HEK293 (cell line): ENCODE results near the gene VCL.
"Not testable (repeated sequence)": the region's sequence is repeated elsewhere in the genome, so short reads cannot be mapped to it uniquely, and the experiment has no call there.

Source experiments
- CTCF ChIA-PET: fragments of 350-600 bp; formaldehyde crosslinking; extraction: SDS; loops from one replicate; lab custom pipeline; 2021; ENCODE audit warnings: antibody characterized with exemption; lab: Yijun Ruan, JAX
- POLR2A ChIA-PET: fragments of 300-600 bp; formaldehyde crosslinking; extraction: SDS; loops from one replicate; lab custom pipeline; 2020; ENCODE audit warnings: antibody characterized with exemption, inconsistent platforms; lab: Yijun Ruan, JAX
- H3K27ac ChIP-seq: fragments of 200-500 bp; sonication (Bioruptor generic); 2 replicates; pipeline ENCODE4 v1.5.1; 2014; ENCODE audit warnings: low read depth, low read length, control low read depth, inconsistent platforms; ENCODE audit errors: extremely low read depth
- H3K36me3 ChIP-seq, 2 experiments: fragments of 200-500 bp in 1 of 2; sonication (Bioruptor generic) in 1 of 2; 1 replicate in 1 of 2; 2 replicates in 1 of 2; pipeline ENCODE4 v1.5.1; 2014 to 2017; ENCODE audit warnings: inconsistent platforms in 2 of 2, low read length in 2 of 2; ENCODE audit not compliant: control insufficient read depth in 2 of 2, insufficient read depth in 1 of 2
- H3K4me1 ChIP-seq: fragments of 200-500 bp; sonication (Bioruptor generic); 2 replicates; pipeline ENCODE4 v1.5.1; 2014; ENCODE audit warnings: mild to moderate bottlenecking, low read length, inconsistent platforms; ENCODE audit not compliant: control insufficient read depth, insufficient read depth
- H3K4me3 ChIP-seq: 2 replicates; pipeline ENCODE4 v1.5.1; 2011; ENCODE audit warnings: low read depth, mild to moderate bottlenecking, control low read depth, low read length, moderate library complexity
- H3K9me3 ChIP-seq: fragments of 200-500 bp; sonication (Bioruptor generic); 2 replicates; pipeline ENCODE4 v1.5.1; 2014; ENCODE audit warnings: low read depth, low read length, inconsistent platforms; ENCODE audit not compliant: control insufficient read depth, insufficient read depth
- GLIS1 ChIP-seq: fragments of 450-650 bp; formaldehyde crosslinking; IDR thresholded peaks from 2 replicates; pipeline ENCODE4 v1.5.1; 2016; ENCODE audit warnings: missing biosample characterization, missing genetic modification characterization
- HOXD13 ChIP-seq: sonication (generic); formaldehyde crosslinking; IDR thresholded peaks from 2 replicates; pipeline ENCODE4 v1.8.0; 2022; ENCODE audit warnings: missing genetic modification reagents, borderline replicate concordance
- KLF16 ChIP-seq: fragments of 450-650 bp; formaldehyde crosslinking; IDR thresholded peaks from 2 replicates; pipeline ENCODE4 v1.5.1; 2017; ENCODE audit warnings: missing biosample characterization, missing genetic modification characterization
- KLF9 ChIP-seq: fragments of 450-650 bp; formaldehyde crosslinking; IDR thresholded peaks from 2 replicates; pipeline ENCODE4 v1.5.1; 2016; ENCODE audit warnings: missing biosample characterization, missing genetic modification characterization, low read depth
- MZF1 ChIP-seq: fragments of 450-650 bp; formaldehyde crosslinking; IDR thresholded peaks from 2 replicates; pipeline ENCODE4 v1.5.1; 2017; ENCODE audit warnings: missing biosample characterization, missing genetic modification characterization, borderline replicate concordance
- TRIM28 ChIP-seq: IDR thresholded peaks from 2 replicates; pipeline ENCODE4 v1.6.1; 2011; ENCODE audit warnings: low read length, control low read depth, borderline replicate concordance
- YY1 ChIP-seq: fragments of 450-650 bp; formaldehyde crosslinking; IDR thresholded peaks from 2 replicates; pipeline ENCODE4 v1.5.1; 2018; ENCODE audit warnings: missing biosample characterization, missing genetic modification characterization
- ZBTB20 ChIP-seq: fragments of 450-650 bp; formaldehyde crosslinking; IDR thresholded peaks from 2 replicates; pipeline ENCODE4 v1.5.1; 2016; ENCODE audit warnings: missing biosample characterization, missing genetic modification characterization
- ZBTB48 ChIP-seq: fragments of 450-650 bp; formaldehyde crosslinking; IDR thresholded peaks from 2 replicates; pipeline ENCODE4 v1.5.1; 2016; ENCODE audit warnings: missing biosample characterization, missing genetic modification characterization
- ZEB2 ChIP-seq: fragments of 450-650 bp; formaldehyde crosslinking; IDR thresholded peaks from 2 replicates; pipeline ENCODE4 v1.5.1; 2016; ENCODE audit warnings: missing biosample characterization, missing genetic modification characterization
- ZNF132 ChIP-seq: fragments of 450-650 bp; formaldehyde crosslinking; IDR thresholded peaks from 2 replicates; pipeline ENCODE4 v1.5.1; 2017; ENCODE audit warnings: missing biosample characterization, missing genetic modification characterization, borderline replicate concordance
- ZNF184 ChIP-seq: fragments of 450-650 bp; IDR thresholded peaks from 2 replicates; pipeline ENCODE4 v1.5.1; 2018; ENCODE audit warnings: missing biosample characterization, mild to moderate bottlenecking, missing genetic modification characterization
- ZNF211 ChIP-seq: fragments of 450-650 bp; formaldehyde crosslinking; IDR thresholded peaks from 2 replicates; pipeline ENCODE4 v1.5.1; 2016; ENCODE audit warnings: low read depth, missing biosample characterization, missing genetic modification characterization
- ZNF214 ChIP-seq: fragments of 450-650 bp; formaldehyde crosslinking; IDR thresholded peaks from 2 replicates; pipeline ENCODE4 v1.5.1; 2017; ENCODE audit warnings: missing biosample characterization, mild to moderate bottlenecking, missing genetic modification characterization, borderline replicate concordance
- ZNF223 ChIP-seq: fragments of 450-650 bp; formaldehyde crosslinking; IDR thresholded peaks from 2 replicates; pipeline ENCODE4 v1.5.1; 2016; ENCODE audit warnings: missing biosample characterization, missing genetic modification characterization
- ZNF501 ChIP-seq: fragments of 450-650 bp; formaldehyde crosslinking; IDR thresholded peaks from 2 replicates; pipeline ENCODE4 v1.5.1; 2016; ENCODE audit warnings: missing biosample characterization, missing genetic modification characterization
- ZNF571 ChIP-seq: fragments of 450-650 bp; formaldehyde crosslinking; IDR thresholded peaks from 2 replicates; pipeline ENCODE4 v1.5.0; 2017; ENCODE audit warnings: missing biosample characterization, missing genetic modification characterization
- ZNF585B ChIP-seq: fragments of 450-650 bp; formaldehyde crosslinking; IDR thresholded peaks from 2 replicates; pipeline ENCODE4 v1.5.1; 2016; ENCODE audit warnings: missing biosample characterization, missing genetic modification characterization
- ZNF600 ChIP-seq: fragments of 450-650 bp; formaldehyde crosslinking; IDR thresholded peaks from 2 replicates; pipeline ENCODE4 v1.5.1; 2016; ENCODE audit warnings: missing biosample characterization, missing genetic modification characterization
- ZNF610 ChIP-seq: fragments of 450-650 bp; formaldehyde crosslinking; IDR thresholded peaks from 2 replicates; pipeline ENCODE4 v1.5.1; 2016; ENCODE audit warnings: missing biosample characterization, missing genetic modification characterization, borderline replicate concordance
- ZNF76 ChIP-seq: fragments of 450-650 bp; formaldehyde crosslinking; IDR thresholded peaks from 2 replicates; pipeline ENCODE4; 2016; ENCODE audit warnings: low read depth, missing biosample characterization, missing genetic modification characterization, borderline replicate concordance
- TF ChIP-seq, protein P1 (sequence below): fragments of 450-650 bp; formaldehyde crosslinking; IDR thresholded peaks from 2 replicates; pipeline ENCODE4 v1.5.1; 2017; ENCODE audit warnings: missing biosample characterization, missing genetic modification characterization
- TF ChIP-seq, protein P2 (sequence below): fragments of 450-650 bp; formaldehyde crosslinking; IDR thresholded peaks from 2 replicates; pipeline ENCODE4 v1.5.0; 2017; ENCODE audit warnings: missing biosample characterization, missing genetic modification characterization, borderline replicate concordance
- TF ChIP-seq, protein P3 (sequence below): fragments of 450-650 bp; formaldehyde crosslinking; IDR thresholded peaks from 2 replicates; pipeline ENCODE4 v1.5.1; 2017; ENCODE audit warnings: missing biosample characterization, missing genetic modification characterization
- TF ChIP-seq, protein P4 (sequence below): fragments of 450-650 bp; IDR thresholded peaks from 2 replicates; pipeline ENCODE4 v1.5.1; 2018; ENCODE audit warnings: missing biosample characterization, mild to moderate bottlenecking, missing genetic modification characterization
- TF ChIP-seq, protein P5 (sequence below): fragments of 450-650 bp; IDR thresholded peaks from 2 replicates; pipeline ENCODE4 v1.5.1; 2018; ENCODE audit warnings: missing biosample characterization, missing genetic modification characterization

Gene VCL

DNA sequence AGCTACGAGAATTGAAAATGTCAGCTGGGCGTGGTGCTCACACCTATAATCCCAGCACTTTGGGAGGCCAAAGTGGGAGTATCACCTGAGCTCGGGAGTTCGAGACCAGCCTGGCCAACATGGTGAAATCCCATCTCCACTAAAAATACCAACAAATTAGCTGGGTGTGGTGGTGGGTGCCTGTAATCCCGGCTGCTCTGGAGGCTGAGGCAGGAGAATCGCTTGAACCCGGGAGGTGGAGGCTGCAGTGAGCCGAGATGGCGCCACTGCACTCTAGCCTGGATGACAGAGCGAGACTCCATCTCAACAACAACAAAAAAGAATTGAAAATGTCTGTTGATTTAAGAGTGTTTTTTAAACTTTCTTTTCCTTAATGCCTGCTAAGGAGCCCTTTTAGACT is 149.1 kb downstream of the VCL start:
- H3K27ac ChIP-seq: not testable (repeated sequence)
- H3K36me3 ChIP-seq: peaks cover 9 to 12% of the 10 kb centered on the region in 2 experiments
- 0 out of 2 replicates have a peak, but pooled peaks have one; percentile 24 for TF ChIP-seq KLF9 (tag by site-specific recombination)
- TF ChIP-seq, protein P1, sequence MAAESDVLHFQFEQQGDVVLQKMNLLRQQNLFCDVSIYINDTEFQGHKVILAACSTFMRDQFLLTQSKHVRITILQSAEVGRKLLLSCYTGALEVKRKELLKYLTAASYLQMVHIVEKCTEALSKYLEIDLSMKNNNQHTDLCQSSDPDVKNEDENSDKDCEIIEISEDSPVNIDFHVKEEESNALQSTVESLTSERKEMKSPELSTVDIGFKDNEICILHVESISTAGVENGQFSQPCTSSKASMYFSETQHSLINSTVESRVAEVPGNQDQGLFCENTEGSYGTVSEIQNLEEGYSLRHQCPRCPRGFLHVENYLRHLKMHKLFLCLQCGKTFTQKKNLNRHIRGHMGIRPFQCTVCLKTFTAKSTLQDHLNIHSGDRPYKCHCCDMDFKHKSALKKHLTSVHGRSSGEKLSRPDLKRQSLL (tag by site-specific recombination): peak; percentile 29; the same call in 1 of the 2 replicates
- TF ChIP-seq, all 188 proteins: peak for 2; not testable (repeated sequence) for 186
- peaks cover 18% of the 10 kb centered on the region for H3K4me1 ChIP-seq
- H3K9me3 ChIP-seq, POLR2A ChIA-PET, H3K4me3 ChIP-seq: not testable (repeated sequence)
- CTCF ChIA-PET: interaction anchor here (0.6 kb wide), 1 partner anchor 63 kb away, joined by 3 read pairs; no protein-coding TSS in a partner anchor

DNA sequence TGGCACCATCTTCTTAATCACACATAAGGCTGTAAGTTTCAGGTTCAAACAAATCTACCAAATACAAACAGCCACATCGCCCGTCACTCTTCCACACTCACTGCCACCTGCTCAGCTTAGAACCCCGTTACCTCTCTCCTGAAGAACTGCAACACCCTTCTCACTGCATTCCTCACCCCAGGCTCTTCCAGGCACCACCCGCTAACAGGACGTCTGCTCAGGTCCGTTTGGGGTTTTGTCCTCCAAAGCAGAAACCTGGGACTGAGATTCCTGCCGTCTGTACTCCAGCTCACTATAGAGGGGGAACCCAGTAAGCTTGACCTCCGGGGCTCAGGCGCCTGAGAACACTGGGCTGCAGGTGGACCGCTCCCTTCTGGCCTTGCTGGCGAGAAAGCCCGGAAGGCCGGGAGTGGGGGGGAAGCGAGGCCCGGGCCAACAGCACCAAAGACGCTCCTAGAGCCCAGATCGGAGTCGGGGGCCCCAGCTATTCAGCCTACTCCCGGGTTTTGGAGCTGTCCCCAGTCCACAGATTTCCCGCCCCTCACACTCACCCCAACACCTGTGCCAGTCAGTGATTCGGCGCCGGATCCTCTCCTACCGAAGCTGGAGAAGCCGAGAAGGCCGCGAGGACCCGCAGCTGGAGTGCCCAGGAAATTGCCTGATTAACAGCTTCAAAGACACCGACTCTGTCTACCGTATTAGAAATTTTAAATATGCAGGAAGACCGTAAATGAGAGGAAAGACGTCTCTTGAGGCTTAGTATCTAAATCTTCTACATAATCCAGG is 152.5 kb downstream of the VCL start, which contains the start of gene AP3M1:
TSS of gene AP3M1 (minus strand) at position 625 of the 786 bp plus-strand sequence. CDS start 12,449 bp downstream, outside the sequence.
- POLR2A ChIA-PET: interaction anchor here (0.8 to 1.8 kb wide), 14 partner anchors 8 to 1084 kb away, joined by 3 to 22 read pairs (median 3); partner anchors contain the start of gene SAMD8
- peak within 1 kb of the TSS; percentile 91 for H3K27ac ChIP-seq
- H3K36me3 ChIP-seq: peaks cover 9 to 12% of the 10 kb centered on the region in 2 experiments
- H3K9me3 ChIP-seq: no peaks in the 10 kb centered on the region
- CTCF ChIA-PET: interaction anchor here (0.9 to 1.2 kb wide), 3 partner anchors 9 to 63 kb away, joined by 3 to 6 read pairs (median 4); no protein-coding TSS in a partner anchor
- H3K4me3 ChIP-seq: peak within 1 kb of the TSS; percentile 88
- peaks cover 19% of the 10 kb centered on the region for H3K4me1 ChIP-seq
- no peak for TF ChIP-seq ZNF610 (tag by site-specific recombination)
- TF ChIP-seq HOXD13: no peak
- no peak for TF ChIP-seq ZBTB48 (tag by site-specific recombination)
- TF ChIP-seq, protein P2, sequence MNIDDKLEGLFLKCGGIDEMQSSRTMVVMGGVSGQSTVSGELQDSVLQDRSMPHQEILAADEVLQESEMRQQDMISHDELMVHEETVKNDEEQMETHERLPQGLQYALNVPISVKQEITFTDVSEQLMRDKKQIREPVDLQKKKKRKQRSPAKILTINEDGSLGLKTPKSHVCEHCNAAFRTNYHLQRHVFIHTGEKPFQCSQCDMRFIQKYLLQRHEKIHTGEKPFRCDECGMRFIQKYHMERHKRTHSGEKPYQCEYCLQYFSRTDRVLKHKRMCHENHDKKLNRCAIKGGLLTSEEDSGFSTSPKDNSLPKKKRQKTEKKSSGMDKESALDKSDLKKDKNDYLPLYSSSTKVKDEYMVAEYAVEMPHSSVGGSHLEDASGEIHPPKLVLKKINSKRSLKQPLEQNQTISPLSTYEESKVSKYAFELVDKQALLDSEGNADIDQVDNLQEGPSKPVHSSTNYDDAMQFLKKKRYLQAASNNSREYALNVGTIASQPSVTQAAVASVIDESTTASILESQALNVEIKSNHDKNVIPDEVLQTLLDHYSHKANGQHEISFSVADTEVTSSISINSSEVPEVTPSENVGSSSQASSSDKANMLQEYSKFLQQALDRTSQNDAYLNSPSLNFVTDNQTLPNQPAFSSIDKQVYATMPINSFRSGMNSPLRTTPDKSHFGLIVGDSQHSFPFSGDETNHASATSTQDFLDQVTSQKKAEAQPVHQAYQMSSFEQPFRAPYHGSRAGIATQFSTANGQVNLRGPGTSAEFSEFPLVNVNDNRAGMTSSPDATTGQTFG (tag by site-specific recombination): no peak
- TF ChIP-seq ZNF501 (tag by site-specific recombination): peak; percentile 53
- peak; percentile 79 for TF ChIP-seq ZNF184 (tag by site-specific recombination)
- TF ChIP-seq TRIM28: no peak
- no peak for TF ChIP-seq ZNF132
- TF ChIP-seq, protein P3, sequence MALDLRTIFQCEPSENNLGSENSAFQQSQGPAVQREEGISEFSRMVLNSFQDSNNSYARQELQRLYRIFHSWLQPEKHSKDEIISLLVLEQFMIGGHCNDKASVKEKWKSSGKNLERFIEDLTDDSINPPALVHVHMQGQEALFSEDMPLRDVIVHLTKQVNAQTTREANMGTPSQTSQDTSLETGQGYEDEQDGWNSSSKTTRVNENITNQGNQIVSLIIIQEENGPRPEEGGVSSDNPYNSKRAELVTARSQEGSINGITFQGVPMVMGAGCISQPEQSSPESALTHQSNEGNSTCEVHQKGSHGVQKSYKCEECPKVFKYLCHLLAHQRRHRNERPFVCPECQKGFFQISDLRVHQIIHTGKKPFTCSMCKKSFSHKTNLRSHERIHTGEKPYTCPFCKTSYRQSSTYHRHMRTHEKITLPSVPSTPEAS: 0 out of 2 replicates have a peak, but pooled peaks have one; percentile 19
- TF ChIP-seq ZNF571 (tag by site-specific recombination): no peak
- TF ChIP-seq YY1: peak; percentile 38; the same call in 1 of the 2 replicates
- TF ChIP-seq ZNF585B (tag by site-specific recombination): no peak
- TF ChIP-seq ZNF223 (tag by site-specific recombination): no peak
- TF ChIP-seq ZBTB20 (tag by site-specific recombination): peak; percentile 87
- TF ChIP-seq ZNF600 (tag by site-specific recombination): peak; percentile 33; the same call in 1 of the 2 replicates
- TF ChIP-seq GLIS1 (tag by site-specific recombination): no peak
- no peak for TF ChIP-seq ZNF76 (tag by site-specific recombination)
- no peak for TF ChIP-seq KLF16
- TF ChIP-seq, protein P4, sequence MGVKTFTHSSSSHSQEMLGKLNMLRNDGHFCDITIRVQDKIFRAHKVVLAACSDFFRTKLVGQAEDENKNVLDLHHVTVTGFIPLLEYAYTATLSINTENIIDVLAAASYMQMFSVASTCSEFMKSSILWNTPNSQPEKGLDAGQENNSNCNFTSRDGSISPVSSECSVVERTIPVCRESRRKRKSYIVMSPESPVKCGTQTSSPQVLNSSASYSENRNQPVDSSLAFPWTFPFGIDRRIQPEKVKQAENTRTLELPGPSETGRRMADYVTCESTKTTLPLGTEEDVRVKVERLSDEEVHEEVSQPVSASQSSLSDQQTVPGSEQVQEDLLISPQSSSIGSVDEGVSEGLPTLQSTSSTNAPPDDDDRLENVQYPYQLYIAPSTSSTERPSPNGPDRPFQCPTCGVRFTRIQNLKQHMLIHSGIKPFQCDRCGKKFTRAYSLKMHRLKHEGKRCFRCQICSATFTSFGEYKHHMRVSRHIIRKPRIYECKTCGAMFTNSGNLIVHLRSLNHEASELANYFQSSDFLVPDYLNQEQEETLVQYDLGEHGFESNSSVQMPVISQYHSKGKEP (tag by site-specific recombination): no peak
- TF ChIP-seq MZF1 (tag by site-specific recombination): no peak
- TF ChIP-seq ZNF214 (tag by site-specific recombination): no peak
- no peak for TF ChIP-seq ZNF211 (tag by site-specific recombination)
- TF ChIP-seq, protein P5, sequence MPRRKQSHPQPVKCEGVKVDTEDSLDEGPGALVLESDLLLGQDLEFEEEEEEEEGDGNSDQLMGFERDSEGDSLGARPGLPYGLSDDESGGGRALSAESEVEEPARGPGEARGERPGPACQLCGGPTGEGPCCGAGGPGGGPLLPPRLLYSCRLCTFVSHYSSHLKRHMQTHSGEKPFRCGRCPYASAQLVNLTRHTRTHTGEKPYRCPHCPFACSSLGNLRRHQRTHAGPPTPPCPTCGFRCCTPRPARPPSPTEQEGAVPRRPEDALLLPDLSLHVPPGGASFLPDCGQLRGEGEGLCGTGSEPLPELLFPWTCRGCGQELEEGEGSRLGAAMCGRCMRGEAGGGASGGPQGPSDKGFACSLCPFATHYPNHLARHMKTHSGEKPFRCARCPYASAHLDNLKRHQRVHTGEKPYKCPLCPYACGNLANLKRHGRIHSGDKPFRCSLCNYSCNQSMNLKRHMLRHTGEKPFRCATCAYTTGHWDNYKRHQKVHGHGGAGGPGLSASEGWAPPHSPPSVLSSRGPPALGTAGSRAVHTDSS: no peak
- peak; percentile 42 for TF ChIP-seq ZEB2
